Glutamatergic neuron (in vitro differentiated cells): ENCODE results near the gene CCDC112. TPM values are rescaled to one million over a fixed set of nuclear protein-coding genes. Genes with fewer than 3 reads are reported as not detected.

Experiments used
- DNase-seq: peaks from one replicate; pipeline ENCODE4 v3.0.0; 2022
- H3K27ac Mint-ChIP-seq: one replicate; pipeline ENCODE4 v1.8.0; 2020; ENCODE audit warnings: mild to moderate bottlenecking, mixed read lengths, inconsistent platforms; ENCODE audit not compliant: unreplicated experiment
- H3K27me3 Mint-ChIP-seq: one replicate; pipeline ENCODE4 v1.8.0; 2020; ENCODE audit warnings: mild to moderate bottlenecking, moderate library complexity, mixed read lengths, inconsistent platforms; ENCODE audit not compliant: unreplicated experiment
- H3K36me3 Mint-ChIP-seq: one replicate; pipeline ENCODE4 v1.8.0; 2020; ENCODE audit warnings: mild to moderate bottlenecking, mixed read lengths, inconsistent platforms; ENCODE audit not compliant: unreplicated experiment
- H3K4me1 Mint-ChIP-seq: one replicate; pipeline ENCODE4 v1.8.0; 2020; ENCODE audit warnings: mild to moderate bottlenecking, low read depth, mixed read lengths, inconsistent platforms; ENCODE audit not compliant: unreplicated experiment
- H3K4me3 Mint-ChIP-seq: one replicate; pipeline ENCODE4 v1.8.0; 2020; ENCODE audit warnings: mild to moderate bottlenecking, mixed read lengths, inconsistent platforms; ENCODE audit not compliant: unreplicated experiment
- H3K9me3 Mint-ChIP-seq: one replicate; pipeline ENCODE4 v1.8.0; 2020; ENCODE audit warnings: mild to moderate bottlenecking, moderate library complexity, mixed read lengths, inconsistent platforms; ENCODE audit not compliant: unreplicated experiment
- CTCF ChIP-seq: fragments of 200-600 bp; sonication (generic); IDR thresholded peaks from one replicate; pipeline ENCODE4 v1.5.0; 2021; ENCODE audit not compliant: partially characterized antibody, unreplicated experiment
- total RNA-seq: library from RNA; stranded (reverse); fragmentation: NEBNext Ultra II Directional; extraction: Animal tissue kit (Norgen Biotek cat#: 25700); gene quantifications from one replicate; pipeline ENCODE4 v1.2.1, GENCODE V29; 2021; ENCODE audit not compliant: unreplicated experiment

CCDC112 gene
- total RNA-seq, 1 donor from 2014 or later = 53.7 TPM

GRCh38 chr5:115229606-115230005, 66.8 kb downstream of the CCDC112 start:
- Mint-ChIP-seq H3K4me3 (no peak overlapping the region), H3K36me3 (no peaks in the 10 kb centered on the region), H3K27ac (no peak overlapping the region), H3K4me1 (no peaks in the 10 kb centered on the region), H3K9me3 (no peaks in the 10 kb centered on the region), H3K27me3 (peaks cover 2% of the 10 kb centered on the region)
- DNase-seq = no peak
- TF ChIP-seq CTCF = no peak

GRCh38 chr5:115227281-115227680, 69.2 kb downstream of the CCDC112 start:
- H3K27me3 Mint-ChIP-seq = peaks cover 2% of the 10 kb centered on the region
- DNase-seq = no peak
- no peak overlapping the region for H3K27ac Mint-ChIP-seq
- H3K4me3 Mint-ChIP-seq = no peak overlapping the region
- no peaks in the 10 kb centered on the region for H3K9me3 Mint-ChIP-seq
- H3K4me1 Mint-ChIP-seq = no peaks in the 10 kb centered on the region
- no peak for TF ChIP-seq CTCF
- no peaks in the 10 kb centered on the region for H3K36me3 Mint-ChIP-seq

Other genes with a start within 250 kb of the CCDC112 start
- 99.4 TPM for gene TRIM36, start 126.7 kb downstream of the CCDC112 start, total RNA-seq
- 22.4 TPM for gene PGGT1B, start 33.8 kb downstream of the CCDC112 start, total RNA-seq
- 20.2 TPM for gene FEM1C, start 248.1 kb upstream of the CCDC112 start, total RNA-seq